Measurements from ENCODE around the gene CACNA1G.
A peak's percentile ranks its signal among the peaks of the same experiment; 100 is the strongest.

Gene CACNA1G

GRCh38 chr17:50619489-50619888, 59.0 kb downstream of the CACNA1G start:
- Histone ChIP-seq H3K9me2 (replicated peaks; ENCODE audit: low read depth, low read length) (no peaks in the 10 kb centered on the region), H3K27me3 (ENCODE audit: insufficient read depth, low read length, poor library complexity, severe bottlenecking) (no peaks in the 10 kb centered on the region)

GRCh38 chr17:50620237-50620636, 59.7 kb downstream of the CACNA1G start:
- TF ChIP-seq EZH2phosphoT487 (IDR thresholded peaks at IDR 0.05; ENCODE audit: borderline replicate concordance) (no peak), CTCF (conservative IDR thresholded peaks at IDR 0.05; ENCODE audit: low read length) (no peak)
- Histone ChIP-seq H4K20me1 (ENCODE audit: insufficient read depth, low read length, poor library complexity, severe bottlenecking) (no peaks in the 10 kb centered on the region), H3K9me3 (ENCODE audit: insufficient read depth, low read depth, low read length) (no peaks in the 10 kb centered on the region), H3F3A (ENCODE audit: low read depth) (no peaks in the 10 kb centered on the region), H2AFZ (ENCODE audit: low read length) (no peak overlapping the region), H3K4me2 (ENCODE audit: low read depth, low read length, poor library complexity, severe bottlenecking) (peak overlapping the region; percentile 55), H3K4me1 (ENCODE audit: insufficient read depth, low read length, poor library complexity, severe bottlenecking) (peaks cover 27% of the 10 kb centered on the region), H3K9ac (ENCODE audit: low read depth, low read length, poor library complexity, severe bottlenecking) (peak overlapping the region; percentile 58), H3K9me2 (replicated peaks; ENCODE audit: low read depth, low read length) (no peaks in the 10 kb centered on the region), H3K4me3 (ENCODE audit: low read length, poor library complexity, severe bottlenecking) (no peak overlapping the region), H3K27me3 (ENCODE audit: insufficient read depth, low read length, poor library complexity, severe bottlenecking) (no peaks in the 10 kb centered on the region), H3K36me3 (ENCODE audit: insufficient read depth, low read length) (no peaks in the 10 kb centered on the region), H3K79me2 (ENCODE audit: insufficient read depth, low read length) (no peaks in the 10 kb centered on the region)

More at GRCh38 chr17:50619489-50619888, 59.0 kb downstream of the CACNA1G start:
- Histone ChIP-seq H3K36me3 (ENCODE audit: insufficient read depth, low read length) (no peaks in the 10 kb centered on the region), H3K4me1 (ENCODE audit: insufficient read depth, low read length, poor library complexity, severe bottlenecking) (peaks cover 27% of the 10 kb centered on the region), H3F3A (ENCODE audit: low read depth) (no peaks in the 10 kb centered on the region), H2AFZ (ENCODE audit: low read length) (peak overlapping the region; percentile 68), H3K9me3 (ENCODE audit: insufficient read depth, low read depth, low read length) (no peaks in the 10 kb centered on the region), H3K9ac (ENCODE audit: low read depth, low read length, poor library complexity, severe bottlenecking) (peak overlapping the region; percentile 58), H3K79me2 (ENCODE audit: insufficient read depth, low read length) (no peaks in the 10 kb centered on the region), H3K4me2 (ENCODE audit: low read depth, low read length, poor library complexity, severe bottlenecking) (peak overlapping the region; percentile 55), H3K4me3 (ENCODE audit: low read length, poor library complexity, severe bottlenecking) (peak overlapping the region; percentile 27), H4K20me1 (ENCODE audit: insufficient read depth, low read length, poor library complexity, severe bottlenecking) (no peaks in the 10 kb centered on the region)
- TF ChIP-seq CTCF (conservative IDR thresholded peaks at IDR 0.05; ENCODE audit: low read length) (no peak), EZH2phosphoT487 (IDR thresholded peaks at IDR 0.05; ENCODE audit: borderline replicate concordance) (no peak)

GRCh38 chr17:50620858-50621257, 60.3 kb downstream of the CACNA1G start:
- Histone ChIP-seq H3K4me2 (ENCODE audit: low read depth, low read length, poor library complexity, severe bottlenecking) (no peak overlapping the region), H3K4me3 (ENCODE audit: low read length, poor library complexity, severe bottlenecking) (no peak overlapping the region), H2AFZ (ENCODE audit: low read length) (no peak overlapping the region), H3F3A (ENCODE audit: low read depth) (no peaks in the 10 kb centered on the region), H4K20me1 (ENCODE audit: insufficient read depth, low read length, poor library complexity, severe bottlenecking) (no peaks in the 10 kb centered on the region), H3K27me3 (ENCODE audit: insufficient read depth, low read length, poor library complexity, severe bottlenecking) (no peaks in the 10 kb centered on the region), H3K9ac (ENCODE audit: low read depth, low read length, poor library complexity, severe bottlenecking) (no peak overlapping the region), H3K9me3 (ENCODE audit: insufficient read depth, low read depth, low read length) (no peaks in the 10 kb centered on the region), H3K79me2 (ENCODE audit: insufficient read depth, low read length) (no peaks in the 10 kb centered on the region), H3K4me1 (ENCODE audit: insufficient read depth, low read length, poor library complexity, severe bottlenecking) (peaks cover 27% of the 10 kb centered on the region), H3K36me3 (ENCODE audit: insufficient read depth, low read length) (no peaks in the 10 kb centered on the region), H3K9me2 (replicated peaks; ENCODE audit: low read depth, low read length) (no peaks in the 10 kb centered on the region)
- TF ChIP-seq CTCF (conservative IDR thresholded peaks at IDR 0.05; ENCODE audit: low read length) (peak; percentile 58), EZH2phosphoT487 (IDR thresholded peaks at IDR 0.05; ENCODE audit: borderline replicate concordance) (no peak)

Data from Loucy (cell line).